GM21717 (cell line): ENCODE results near the gene TRIM37.
"Not testable (repeated sequence)": the region's sequence is repeated elsewhere in the genome, so short reads cannot be mapped to it uniquely, and the experiment has no call there.

Experiments used
- ATAC-seq: cut with Tn5 transposase; IDR thresholded peaks from one replicate; pipeline ENCODE4 v1.9.1; 2021; ENCODE audit warnings: mild to moderate bottlenecking, moderate library complexity; ENCODE audit not compliant: unreplicated experiment

TRIM37 gene, protein sequence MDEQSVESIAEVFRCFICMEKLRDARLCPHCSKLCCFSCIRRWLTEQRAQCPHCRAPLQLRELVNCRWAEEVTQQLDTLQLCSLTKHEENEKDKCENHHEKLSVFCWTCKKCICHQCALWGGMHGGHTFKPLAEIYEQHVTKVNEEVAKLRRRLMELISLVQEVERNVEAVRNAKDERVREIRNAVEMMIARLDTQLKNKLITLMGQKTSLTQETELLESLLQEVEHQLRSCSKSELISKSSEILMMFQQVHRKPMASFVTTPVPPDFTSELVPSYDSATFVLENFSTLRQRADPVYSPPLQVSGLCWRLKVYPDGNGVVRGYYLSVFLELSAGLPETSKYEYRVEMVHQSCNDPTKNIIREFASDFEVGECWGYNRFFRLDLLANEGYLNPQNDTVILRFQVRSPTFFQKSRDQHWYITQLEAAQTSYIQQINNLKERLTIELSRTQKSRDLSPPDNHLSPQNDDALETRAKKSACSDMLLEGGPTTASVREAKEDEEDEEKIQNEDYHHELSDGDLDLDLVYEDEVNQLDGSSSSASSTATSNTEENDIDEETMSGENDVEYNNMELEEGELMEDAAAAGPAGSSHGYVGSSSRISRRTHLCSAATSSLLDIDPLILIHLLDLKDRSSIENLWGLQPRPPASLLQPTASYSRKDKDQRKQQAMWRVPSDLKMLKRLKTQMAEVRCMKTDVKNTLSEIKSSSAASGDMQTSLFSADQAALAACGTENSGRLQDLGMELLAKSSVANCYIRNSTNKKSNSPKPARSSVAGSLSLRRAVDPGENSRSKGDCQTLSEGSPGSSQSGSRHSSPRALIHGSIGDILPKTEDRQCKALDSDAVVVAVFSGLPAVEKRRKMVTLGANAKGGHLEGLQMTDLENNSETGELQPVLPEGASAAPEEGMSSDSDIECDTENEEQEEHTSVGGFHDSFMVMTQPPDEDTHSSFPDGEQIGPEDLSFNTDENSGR

GRCh38 chr17:59106463-59107305 lies at the start of gene TRIM37:
TSS of gene TRIM37 (minus strand) at chr17:59106880. CDS start at chr17:59106461, 419 bp downstream.
- peak; percentile 86 for ATAC-seq

GRCh38 chr17:59155439-59156177 lies 48.9 kb upstream of the TRIM37 start, which contains the start of gene PRR11:
TSS of gene PRR11 (plus strand) at chr17:59155746. CDS start at chr17:59169753, 14,007 bp downstream.
- peak; percentile 85 for ATAC-seq

- peak; percentile 85 for ATAC-seq
Measured at GRCh38 chr17:59154721-59155438, 48.2 kb upstream of the TRIM37 start, which contains the start of gene SKA2. TSS of gene SKA2 (minus strand) at chr17:59155186. CDS start at chr17:59155163, 23 bp downstream.

DNA sequence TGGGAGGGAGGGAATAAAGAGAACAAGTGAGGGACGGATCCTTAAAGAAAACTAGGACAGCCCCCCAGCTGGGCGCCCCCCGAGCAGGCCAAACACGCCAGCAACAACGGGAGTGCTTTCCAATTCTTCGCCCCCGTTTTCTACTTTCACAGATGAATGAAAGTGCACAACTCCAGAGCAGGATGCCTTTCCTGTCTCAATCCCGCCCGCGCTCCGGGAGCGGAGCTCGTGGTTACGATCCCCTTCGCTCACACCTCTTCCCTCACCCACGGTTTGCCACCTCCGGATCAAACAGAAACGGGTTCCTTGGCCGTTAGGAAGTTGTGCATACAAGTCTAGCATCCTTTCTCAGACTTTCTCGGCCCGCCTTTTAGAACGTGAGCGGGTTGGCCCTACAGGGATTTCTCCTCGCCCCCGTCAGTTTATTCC lies 47.6 kb upstream of the TRIM37 start:
- no peak for ATAC-seq

- no peak for ATAC-seq
Measured at GRCh38 chr17:59152925-59153324, 46.2 kb upstream of the TRIM37 start.

GRCh38 chr17:59151591-59151990 lies 44.9 kb upstream of the TRIM37 start:
- ATAC-seq: no peak

DNA sequence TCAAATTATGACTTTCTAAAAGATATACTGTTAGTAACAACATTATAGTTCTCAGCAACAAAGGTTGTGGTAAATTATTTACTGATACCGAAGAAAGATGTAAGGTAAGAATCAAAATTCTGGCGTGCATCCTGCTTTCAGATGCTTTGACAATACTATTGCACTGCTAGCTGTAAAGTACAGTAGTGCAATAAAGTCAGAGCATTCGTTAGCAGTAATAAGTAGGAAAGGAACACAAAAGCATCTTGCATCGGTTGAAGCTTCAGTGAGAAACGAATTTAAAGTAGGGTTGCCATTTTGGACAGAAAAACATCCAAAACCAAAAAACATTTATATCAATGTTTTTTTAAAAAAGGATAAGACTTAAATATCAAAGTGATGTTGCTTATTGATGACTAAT lies 44.3 kb upstream of the TRIM37 start:
- ATAC-seq: no peak

DNA sequence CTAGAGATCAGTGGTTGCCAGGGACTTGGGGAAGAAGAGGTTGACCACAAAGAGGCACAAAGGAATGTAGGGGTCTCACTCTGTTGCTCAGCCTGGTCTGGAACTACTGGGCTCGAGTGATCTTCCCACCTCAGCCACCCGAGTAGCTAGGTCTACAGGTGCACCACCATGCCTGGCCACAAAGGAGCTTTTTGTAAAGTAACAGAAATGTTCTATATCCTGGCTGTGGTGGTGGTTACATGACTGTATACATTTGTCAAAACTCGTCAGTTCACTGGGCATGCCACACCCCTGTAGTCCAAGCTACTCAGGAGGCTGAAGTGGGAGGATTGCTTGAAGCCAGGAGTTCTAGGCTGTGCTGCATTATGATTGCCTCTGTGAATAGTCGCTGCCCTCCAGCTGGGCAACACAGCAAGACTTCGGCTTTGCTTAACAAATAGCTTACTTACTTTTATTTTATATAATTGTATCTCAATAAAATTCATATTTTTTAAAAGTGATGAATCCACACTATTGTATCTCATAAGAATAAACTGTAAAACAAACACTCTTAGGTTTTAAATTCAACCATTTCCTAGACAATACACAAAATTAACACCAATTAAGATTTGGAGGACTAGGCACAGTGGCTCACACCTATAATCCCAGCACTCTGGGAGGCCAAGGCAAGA lies 43.3 kb upstream of the TRIM37 start:
- ATAC-seq: no peak

DNA sequence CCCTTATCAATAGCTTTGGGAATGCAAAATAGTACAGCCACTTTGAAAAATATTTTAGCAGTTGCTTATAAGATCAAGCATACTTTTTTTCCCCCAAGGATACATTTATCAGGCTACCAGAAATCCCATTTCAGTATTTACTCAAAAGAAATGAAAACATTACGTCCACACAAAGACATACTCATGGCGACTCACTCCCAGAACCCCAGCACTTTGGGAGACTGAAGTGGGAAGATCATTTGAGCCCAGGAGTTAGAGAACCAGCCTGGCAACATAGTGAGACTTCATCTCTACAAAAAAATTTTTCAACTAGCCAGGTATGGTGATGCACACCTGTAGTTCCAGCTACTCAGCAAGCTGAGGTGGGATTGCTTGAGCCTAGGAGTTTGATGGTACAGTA lies 42.4 kb upstream of the TRIM37 start:
- ATAC-seq: no peak

GRCh38 chr17:59145571-59146096 lies 39.0 kb upstream of the TRIM37 start:
- ATAC-seq: no peak

GRCh38 chr17:59141860-59142259 lies 35.2 kb upstream of the TRIM37 start:
- no peak for ATAC-seq

DNA sequence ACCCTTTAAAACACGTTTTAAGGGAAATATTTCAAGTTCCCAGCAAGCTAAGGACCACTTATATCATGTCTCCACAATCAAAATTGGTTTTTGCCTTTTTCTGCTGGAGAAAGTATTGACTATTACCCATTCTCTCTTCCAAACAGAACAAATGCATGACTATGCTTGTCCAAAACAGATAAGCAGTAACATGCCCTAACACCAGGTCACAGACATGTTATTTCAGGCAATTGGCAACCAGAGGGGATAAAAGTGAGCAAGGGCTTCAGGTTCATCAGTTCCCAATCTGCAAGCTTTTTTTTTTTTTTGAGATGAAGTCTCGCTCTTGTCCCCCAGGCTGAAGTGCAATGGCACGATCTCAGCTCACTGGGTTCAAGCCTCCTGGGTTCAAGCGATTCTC lies 33.3 kb upstream of the TRIM37 start:
- no peak for ATAC-seq

- not testable (repeated sequence) for ATAC-seq
Measured at GRCh38 chr17:59138339-59138738, 31.7 kb upstream of the TRIM37 start.

DNA sequence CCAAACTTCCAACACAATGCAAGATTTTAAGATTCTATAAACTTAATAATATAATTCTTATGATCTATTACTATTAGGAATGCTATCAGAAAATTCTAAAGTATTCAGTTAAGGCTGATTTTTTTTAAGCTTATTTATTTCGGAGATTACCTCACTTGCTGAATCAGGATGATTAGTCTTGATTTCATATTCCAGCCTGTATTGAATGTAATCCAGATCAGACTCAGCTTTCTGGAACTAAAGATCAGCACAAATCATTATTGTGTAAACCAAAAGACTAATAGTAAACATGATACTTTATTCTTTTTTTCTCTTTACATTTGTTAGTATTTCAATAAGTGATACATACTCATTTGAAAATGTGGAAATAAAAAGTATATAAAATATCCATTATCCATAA lies 24.5 kb upstream of the TRIM37 start:
- no peak for ATAC-seq

DNA sequence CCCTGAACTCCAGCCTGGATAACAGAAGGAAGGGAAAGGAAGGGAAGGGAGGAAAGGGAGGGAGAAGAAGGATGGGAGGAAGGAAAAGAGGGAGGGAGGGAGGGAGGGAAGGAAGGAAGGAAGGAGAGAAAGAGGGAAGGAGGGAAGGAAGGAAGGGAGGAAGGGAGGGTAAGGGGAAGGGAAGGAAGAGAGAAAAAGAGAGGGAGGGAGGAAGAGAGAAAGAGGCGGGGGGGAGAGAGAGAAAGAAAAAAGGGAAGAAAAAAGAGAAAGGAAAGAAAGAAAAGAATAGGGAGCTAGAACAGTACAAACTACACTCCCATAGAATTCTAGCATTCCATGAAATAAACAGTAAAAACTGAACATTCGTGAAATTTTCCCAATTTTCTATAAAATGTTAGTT lies 23.1 kb upstream of the TRIM37 start:
- no peak for ATAC-seq

GRCh38 chr17:59126809-59127417 lies 20.2 kb upstream of the TRIM37 start:
- no peak for ATAC-seq

- ATAC-seq: no peak
Measured at GRCh38 chr17:59124665-59125064, 18.0 kb upstream of the TRIM37 start.

- ATAC-seq: no peak
Measured at GRCh38 chr17:59121901-59122480, 15.3 kb upstream of the TRIM37 start.
